Measurements from ENCODE around the gene AUTS2. TPM values are rescaled to one million over a fixed set of nuclear protein-coding genes. Genes with fewer than 3 reads are reported as not detected.

Gene AUTS2
- polyA plus RNA-seq, 3 donors: 0.08 to 0.35 TPM; not detected in 1

- no CpG with 5 or more reads among the region's 3 CpGs for WGBS (ENCODE audit: insufficient coverage)
- H3K27ac Mint-ChIP-seq: no peak overlapping the region
- intact Hi-C loops (cut with micrococcal nuclease): no loop called here
- Histone ChIP-seq H3K4me1 (ENCODE audit: control insufficient read depth in 1 of 2, insufficient read depth in 2 of 2, low read length in 2 of 2) (no peaks in the 10 kb centered on the region), H3K4me3 (replicated peaks in 1 of 3; ENCODE audit: low read depth in 2 of 3, low read length in 3 of 3) (no peak overlapping the region), H3K9me3 (replicated peaks in 1 of 2; ENCODE audit: control insufficient read depth in 1 of 2, insufficient read depth in 1 of 2, low read length in 2 of 2) (no peaks in the 10 kb centered on the region), H3K4me2 (replicated peaks; ENCODE audit: extremely low read depth, low read length, poor library complexity, severe bottlenecking) (no peak overlapping the region), H3K27me3 (ENCODE audit: control insufficient read depth in 2 of 2, insufficient read depth in 2 of 2, low read length in 2 of 2) (no peaks in the 10 kb centered on the region), H4K20me1 (ENCODE audit: insufficient read depth, low read length) (no peaks in the 10 kb centered on the region), H3K27ac (ENCODE audit: low read depth in 1 of 2, low read length in 2 of 2) (no peak overlapping the region), H3K9ac (ENCODE audit: insufficient read depth, low read length, poor library complexity, severe bottlenecking) (no peak overlapping the region), H3K79me2 (ENCODE audit: insufficient read depth, low read length) (no peaks in the 10 kb centered on the region), H2AFZ (ENCODE audit: insufficient read depth, low read depth, low read length, poor library complexity, severe bottlenecking) (no peak overlapping the region), H3K36me3 (replicated peaks in 1 of 2; ENCODE audit: control insufficient read depth in 1 of 2, insufficient read depth in 2 of 2, low read length in 2 of 2) (no peaks in the 10 kb centered on the region)
- TF ChIP-seq CTCF (IDR thresholded peaks at IDR 0.05): no peak
- peaks cover 5% of the 10 kb centered on the region for H3K4me1 Mint-ChIP-seq
- no peak overlapping the region for H3K4me3 Mint-ChIP-seq
- peaks cover 0 to 2% (median 2%) of the 10 kb centered on the region in 3 donors for H3K27me3 Mint-ChIP-seq (ENCODE audit: low read depth in 3 of 3)
- H3K36me3 Mint-ChIP-seq: no peaks in the 10 kb centered on the region
- H3K9me3 Mint-ChIP-seq: no peaks in the 10 kb centered on the region
- no peak for DNase-seq
Measured at GRCh38 chr7:69967689-69968450, 369.6 kb downstream of the AUTS2 start.

- WGBS (ENCODE audit: insufficient coverage): 83% methylated on average over 1 of the region's 4 CpGs
- H3K4me3 Mint-ChIP-seq: no peak overlapping the region
Measured at GRCh38 chr7:69968969-69969556, 370.8 kb downstream of the AUTS2 start.

More at GRCh38 chr7:69968969-69969556, 370.8 kb downstream of the AUTS2 start:
- no peaks in the 10 kb centered on the region for H3K36me3 Mint-ChIP-seq
- Histone ChIP-seq H3K9ac (ENCODE audit: insufficient read depth, low read length, poor library complexity, severe bottlenecking) (no peak overlapping the region), H3K27me3 (ENCODE audit: control insufficient read depth in 2 of 2, insufficient read depth in 2 of 2, low read length in 2 of 2) (no peaks in the 10 kb centered on the region), H3K4me3 (replicated peaks in 1 of 3; ENCODE audit: low read depth in 2 of 3, low read length in 3 of 3) (no peak overlapping the region), H3K27ac (ENCODE audit: low read depth in 1 of 2, low read length in 2 of 2) (no peak overlapping the region), H3K4me1 (ENCODE audit: control insufficient read depth in 1 of 2, insufficient read depth in 2 of 2, low read length in 2 of 2) (no peaks in the 10 kb centered on the region), H3K36me3 (replicated peaks in 1 of 2; ENCODE audit: control insufficient read depth in 1 of 2, insufficient read depth in 2 of 2, low read length in 2 of 2) (no peaks in the 10 kb centered on the region), H3K4me2 (replicated peaks; ENCODE audit: extremely low read depth, low read length, poor library complexity, severe bottlenecking) (no peak overlapping the region), H4K20me1 (ENCODE audit: insufficient read depth, low read length) (no peaks in the 10 kb centered on the region), H2AFZ (ENCODE audit: insufficient read depth, low read depth, low read length, poor library complexity, severe bottlenecking) (no peak overlapping the region), H3K9me3 (replicated peaks in 1 of 2; ENCODE audit: control insufficient read depth in 1 of 2, insufficient read depth in 1 of 2, low read length in 2 of 2) (no peaks in the 10 kb centered on the region), H3K79me2 (ENCODE audit: insufficient read depth, low read length) (no peaks in the 10 kb centered on the region)
- intact Hi-C loops (cut with micrococcal nuclease): no loop called here
- DNase-seq: no peak
- no peaks in the 10 kb centered on the region for H3K9me3 Mint-ChIP-seq
- TF ChIP-seq CTCF (IDR thresholded peaks at IDR 0.05): no peak
- H3K27ac Mint-ChIP-seq: no peak overlapping the region
- H3K27me3 Mint-ChIP-seq (ENCODE audit: low read depth in 3 of 3): peaks cover 0 to 2% (median under 1%) of the 10 kb centered on the region in 3 donors
- peaks cover 5% of the 10 kb centered on the region for H3K4me1 Mint-ChIP-seq

Data from CD14-positive monocyte (primary cell).